Measurements from ENCODE around the gene SLC25A14.

- TF ChIP-seq CTCF (IDR thresholded peaks at IDR 0.05): no peak
- TF ChIP-seq POLR2A (IDR thresholded peaks at IDR 0.05): no peak
- no peak for TF ChIP-seq POLR2AphosphoS5 (IDR thresholded peaks at IDR 0.05)
- TF ChIP-seq EP300 (IDR thresholded peaks at IDR 0.05): no peak
Observed at GRCh38 chrX:130416785-130417184, 77.1 kb downstream of the SLC25A14 start.

Data from gastroesophageal sphincter (tissue), 3 donors.